Measurements from ENCODE around the gene IQSEC3.
"Not testable (repeated sequence)": the region's sequence is repeated elsewhere in the genome, so short reads cannot be mapped to it uniquely, and the experiment has no call there.

IQSEC3 gene

DNA sequence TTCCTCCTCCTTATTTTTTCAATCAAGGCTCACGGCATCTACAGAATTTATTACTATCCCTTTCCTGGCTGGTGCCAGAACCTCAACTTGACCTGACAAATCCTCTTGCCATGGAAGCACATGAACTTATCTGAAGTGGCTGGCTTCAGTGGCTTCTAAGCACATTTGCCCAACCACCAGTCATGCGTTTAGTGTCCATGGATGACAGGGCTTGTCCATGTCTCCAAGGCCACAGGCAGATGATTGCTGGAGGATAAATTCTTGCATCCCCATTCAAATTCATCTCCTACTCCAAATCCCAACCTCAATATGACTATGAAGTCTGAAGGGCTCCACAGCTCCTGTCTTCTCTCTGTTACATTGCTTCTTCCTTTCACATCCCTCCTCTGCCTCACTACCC lies 4.0 kb downstream of the IQSEC3 start:
- not testable (repeated sequence) for H3K4me1 ChIP-seq (ENCODE audit: insufficient read depth, low read length); H3K4me2 ChIP-seq (ENCODE audit: insufficient read depth, low read length); ATAC-seq (ENCODE audit: insufficient read depth, low read depth); DNase-seq; H3K4me3 ChIP-seq (ENCODE audit: low read depth in 1 of 2, low read length in 2 of 2); H4K20me1 ChIP-seq (ENCODE audit: insufficient read depth, low read length); H3K9ac ChIP-seq (ENCODE audit: low read depth, low read length); H3K27me3 ChIP-seq (ENCODE audit: insufficient read depth, low read length, poor library complexity); H3K79me2 ChIP-seq (ENCODE audit: insufficient read depth, low read length); H2AFZ ChIP-seq (ENCODE audit: low read depth, low read length); H3K27ac ChIP-seq (ENCODE audit: low read length); H3K36me3 ChIP-seq (ENCODE audit: insufficient read depth, low read length); H3K9me3 ChIP-seq (ENCODE audit: insufficient read depth, low read length, severe bottlenecking)

DNA sequence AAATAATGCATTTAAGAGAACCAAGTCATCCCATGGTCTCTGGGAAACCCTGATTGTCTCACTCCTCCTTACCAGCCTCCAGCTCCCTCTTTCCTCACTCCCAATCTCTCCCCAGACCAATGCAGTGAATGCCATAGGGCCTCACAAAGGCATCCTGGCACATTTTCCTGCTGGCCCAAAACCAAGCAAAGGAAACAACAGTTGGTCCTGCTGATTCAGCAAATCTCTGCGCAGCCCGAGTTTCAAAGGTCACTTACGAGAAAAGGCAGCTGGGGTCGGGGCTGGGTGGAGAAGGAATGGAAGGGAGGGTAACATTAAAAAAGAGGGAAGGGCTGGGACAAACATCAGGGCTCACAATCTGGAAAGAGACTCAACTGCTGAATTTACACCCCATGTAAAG lies 5.5 kb downstream of the IQSEC3 start:
- H3K4me1 ChIP-seq (ENCODE audit: insufficient read depth, low read length); H2AFZ ChIP-seq (ENCODE audit: low read depth, low read length); H3K79me2 ChIP-seq (ENCODE audit: insufficient read depth, low read length); ATAC-seq (ENCODE audit: insufficient read depth, low read depth); H3K4me3 ChIP-seq (ENCODE audit: low read depth in 1 of 2, low read length in 2 of 2); H3K4me2 ChIP-seq (ENCODE audit: insufficient read depth, low read length); H3K27ac ChIP-seq (ENCODE audit: low read length); H3K27me3 ChIP-seq (ENCODE audit: insufficient read depth, low read length, poor library complexity); H3K9ac ChIP-seq (ENCODE audit: low read depth, low read length); H3K9me3 ChIP-seq (ENCODE audit: insufficient read depth, low read length, severe bottlenecking); DNase-seq; H4K20me1 ChIP-seq (ENCODE audit: insufficient read depth, low read length); H3K36me3 ChIP-seq (ENCODE audit: insufficient read depth, low read length): not testable (repeated sequence)

DNA sequence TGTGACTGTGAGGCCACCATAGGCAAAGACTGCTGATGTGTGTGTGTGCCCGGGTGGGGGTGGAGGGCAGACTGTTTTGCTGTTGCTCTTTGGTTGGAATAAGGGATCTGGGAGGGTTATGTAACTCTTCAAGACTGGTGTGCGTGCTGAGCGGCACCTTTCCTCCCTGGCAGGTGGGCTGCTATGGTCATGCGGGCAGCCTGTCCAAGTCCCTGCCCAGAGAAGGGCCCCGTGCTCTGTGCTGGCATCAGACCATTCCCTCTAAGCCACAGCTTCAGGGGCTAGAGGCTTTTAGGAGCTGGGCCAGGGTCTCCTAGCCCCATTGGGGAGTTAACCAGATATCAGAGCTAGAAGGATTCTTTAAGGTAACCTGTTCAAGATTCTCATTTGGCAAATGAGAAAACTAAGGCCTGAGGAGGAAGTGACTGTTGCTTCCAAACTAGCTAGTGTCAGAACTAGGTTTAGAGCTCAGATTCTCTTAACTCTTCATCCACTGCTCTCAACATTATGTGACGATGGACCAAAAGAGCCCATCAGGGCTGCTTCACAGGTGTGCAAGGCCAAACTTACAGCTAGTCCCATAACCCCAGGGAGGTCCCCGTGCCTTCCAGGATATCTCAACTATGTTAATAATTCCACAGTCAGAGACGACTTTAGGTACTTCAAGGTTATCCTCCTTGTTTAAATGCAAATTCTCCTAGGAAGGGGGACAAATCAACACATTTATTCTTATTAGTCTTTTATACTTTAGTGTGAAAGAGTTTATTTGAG lies 8.0 kb downstream of the IQSEC3 start:
- not testable (repeated sequence) for H3K4me1 ChIP-seq (ENCODE audit: insufficient read depth, low read length); H3K36me3 ChIP-seq (ENCODE audit: insufficient read depth, low read length); H2AFZ ChIP-seq (ENCODE audit: low read depth, low read length); H3K9me3 ChIP-seq (ENCODE audit: insufficient read depth, low read length, severe bottlenecking); H3K4me3 ChIP-seq (ENCODE audit: low read depth in 1 of 2, low read length in 2 of 2); H3K27ac ChIP-seq (ENCODE audit: low read length); H3K4me2 ChIP-seq (ENCODE audit: insufficient read depth, low read length); DNase-seq; H4K20me1 ChIP-seq (ENCODE audit: insufficient read depth, low read length); H3K27me3 ChIP-seq (ENCODE audit: insufficient read depth, low read length, poor library complexity); ATAC-seq (ENCODE audit: insufficient read depth, low read depth); H3K9ac ChIP-seq (ENCODE audit: low read depth, low read length); H3K79me2 ChIP-seq (ENCODE audit: insufficient read depth, low read length)

DNA sequence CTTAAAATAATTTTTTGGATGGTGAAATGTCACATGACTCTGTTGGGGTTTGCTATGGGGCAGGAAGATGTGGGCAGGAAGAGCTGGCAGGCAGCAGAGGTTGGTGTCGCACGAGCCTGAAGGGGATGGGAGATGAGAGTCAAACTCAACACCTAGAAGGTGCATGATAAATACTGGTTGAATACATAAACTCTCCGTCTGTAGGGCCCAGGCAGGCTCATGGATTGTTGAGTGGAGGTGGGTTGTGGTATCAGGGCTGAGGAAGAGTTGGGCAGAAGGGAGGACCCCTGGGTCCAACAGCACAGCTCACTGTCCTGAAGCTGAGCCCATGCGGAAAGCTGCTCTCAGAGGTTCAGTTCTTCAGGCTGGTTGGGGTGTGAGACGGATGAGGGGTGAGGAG lies 9.0 kb downstream of the IQSEC3 start:
- H3K27me3 ChIP-seq (ENCODE audit: insufficient read depth, low read length, poor library complexity); H4K20me1 ChIP-seq (ENCODE audit: insufficient read depth, low read length); H3K9ac ChIP-seq (ENCODE audit: low read depth, low read length); H3K36me3 ChIP-seq (ENCODE audit: insufficient read depth, low read length); H3K79me2 ChIP-seq (ENCODE audit: insufficient read depth, low read length); H3K27ac ChIP-seq (ENCODE audit: low read length); DNase-seq; H3K4me1 ChIP-seq (ENCODE audit: insufficient read depth, low read length); H3K9me3 ChIP-seq (ENCODE audit: insufficient read depth, low read length, severe bottlenecking); H2AFZ ChIP-seq (ENCODE audit: low read depth, low read length); H3K4me2 ChIP-seq (ENCODE audit: insufficient read depth, low read length); H3K4me3 ChIP-seq (ENCODE audit: low read depth in 1 of 2, low read length in 2 of 2); ATAC-seq (ENCODE audit: insufficient read depth, low read depth): not testable (repeated sequence)

DNA sequence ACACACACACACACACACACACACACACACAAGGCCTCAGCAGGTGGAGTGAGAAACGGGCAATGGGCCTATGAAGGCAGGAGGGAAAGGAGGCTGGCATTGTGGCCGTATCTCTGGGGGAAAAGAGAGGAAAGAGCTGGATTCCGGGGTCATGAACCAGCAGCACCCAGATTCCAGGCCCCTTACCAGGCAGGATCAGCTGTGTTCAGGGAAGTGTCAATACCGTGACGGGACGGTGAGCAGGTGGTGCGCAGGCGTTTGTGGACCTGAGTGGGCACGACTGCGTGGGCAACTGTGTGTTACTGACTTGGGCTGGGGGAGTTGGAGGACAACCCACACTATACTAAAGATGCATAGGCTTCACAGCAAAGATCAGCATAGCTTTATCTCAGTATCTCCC lies 9.5 kb downstream of the IQSEC3 start:
- ATAC-seq (ENCODE audit: insufficient read depth, low read depth); DNase-seq; H3K9ac ChIP-seq (ENCODE audit: low read depth, low read length); H3K9me3 ChIP-seq (ENCODE audit: insufficient read depth, low read length, severe bottlenecking); H3K36me3 ChIP-seq (ENCODE audit: insufficient read depth, low read length); H3K4me1 ChIP-seq (ENCODE audit: insufficient read depth, low read length); H3K79me2 ChIP-seq (ENCODE audit: insufficient read depth, low read length); H3K4me2 ChIP-seq (ENCODE audit: insufficient read depth, low read length); H3K27ac ChIP-seq (ENCODE audit: low read length); H3K4me3 ChIP-seq (ENCODE audit: low read depth in 1 of 2, low read length in 2 of 2); H4K20me1 ChIP-seq (ENCODE audit: insufficient read depth, low read length); H2AFZ ChIP-seq (ENCODE audit: low read depth, low read length); H3K27me3 ChIP-seq (ENCODE audit: insufficient read depth, low read length, poor library complexity): not testable (repeated sequence)

DNA sequence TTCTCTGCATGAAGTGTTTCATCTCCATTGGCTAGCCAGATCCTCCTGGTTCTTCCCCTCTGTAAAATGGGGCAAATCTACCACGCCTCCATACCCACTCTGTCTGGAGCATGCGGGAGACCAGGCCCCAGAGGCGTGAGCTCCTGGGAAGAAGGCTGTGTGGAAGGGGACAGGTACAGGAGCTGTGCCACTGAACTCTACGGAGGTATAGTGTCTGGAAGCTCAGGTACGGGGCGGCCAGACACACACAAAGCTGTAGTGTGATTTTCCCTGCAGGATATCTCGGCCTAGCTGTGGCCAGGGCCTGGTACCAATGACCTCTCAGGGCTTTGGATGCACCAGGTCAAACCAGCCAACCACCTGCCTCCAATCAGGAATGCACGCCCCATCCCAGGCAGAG lies 10.0 kb downstream of the IQSEC3 start:
- H3K4me3 ChIP-seq (ENCODE audit: low read depth in 1 of 2, low read length in 2 of 2); H3K27ac ChIP-seq (ENCODE audit: low read length); H3K4me2 ChIP-seq (ENCODE audit: insufficient read depth, low read length); DNase-seq; H3K4me1 ChIP-seq (ENCODE audit: insufficient read depth, low read length); H3K79me2 ChIP-seq (ENCODE audit: insufficient read depth, low read length); H2AFZ ChIP-seq (ENCODE audit: low read depth, low read length); H3K9me3 ChIP-seq (ENCODE audit: insufficient read depth, low read length, severe bottlenecking); H4K20me1 ChIP-seq (ENCODE audit: insufficient read depth, low read length); H3K27me3 ChIP-seq (ENCODE audit: insufficient read depth, low read length, poor library complexity); ATAC-seq (ENCODE audit: insufficient read depth, low read depth); H3K36me3 ChIP-seq (ENCODE audit: insufficient read depth, low read length); H3K9ac ChIP-seq (ENCODE audit: low read depth, low read length): not testable (repeated sequence)

DNA sequence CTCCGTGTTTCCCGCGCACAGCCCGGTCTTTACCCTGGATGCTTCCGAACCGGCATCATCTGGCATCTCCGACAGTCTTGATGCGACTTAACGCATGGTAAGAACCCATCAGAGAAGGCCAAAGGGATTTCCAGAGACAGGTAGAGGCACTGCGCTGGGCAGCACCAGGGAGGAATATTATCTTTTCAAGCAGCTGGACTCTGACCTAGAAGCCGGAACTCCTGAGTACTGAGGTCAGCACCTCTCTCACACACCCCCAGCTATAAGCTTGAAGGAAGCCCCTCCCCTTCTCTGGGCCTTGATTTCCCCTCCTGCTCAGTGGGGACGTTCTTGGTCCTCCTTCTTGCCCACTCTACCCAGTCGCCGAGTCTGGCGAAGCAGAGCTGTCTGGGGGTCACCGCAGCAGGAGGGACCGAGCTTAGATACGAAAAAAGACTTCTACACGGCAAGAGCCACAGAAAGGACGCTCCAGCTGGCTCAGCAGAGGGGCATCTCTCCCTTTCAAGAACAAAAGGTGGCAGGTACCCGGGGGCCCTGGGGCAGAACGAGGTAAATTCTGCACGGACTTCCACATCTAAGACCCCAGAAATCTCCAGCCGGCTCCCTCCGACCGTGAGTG lies 10.6 kb downstream of the IQSEC3 start:
- not testable (repeated sequence) for DNase-seq; H2AFZ ChIP-seq (ENCODE audit: low read depth, low read length); H3K36me3 ChIP-seq (ENCODE audit: insufficient read depth, low read length); H3K4me3 ChIP-seq (ENCODE audit: low read depth in 1 of 2, low read length in 2 of 2); H3K27ac ChIP-seq (ENCODE audit: low read length); H4K20me1 ChIP-seq (ENCODE audit: insufficient read depth, low read length); H3K79me2 ChIP-seq (ENCODE audit: insufficient read depth, low read length); H3K9me3 ChIP-seq (ENCODE audit: insufficient read depth, low read length, severe bottlenecking); H3K4me1 ChIP-seq (ENCODE audit: insufficient read depth, low read length); ATAC-seq (ENCODE audit: insufficient read depth, low read depth); H3K4me2 ChIP-seq (ENCODE audit: insufficient read depth, low read length); H3K9ac ChIP-seq (ENCODE audit: low read depth, low read length)
- H3K27me3 ChIP-seq (ENCODE audit: insufficient read depth, low read length, poor library complexity) = peaks cover 14% of the 10 kb centered on the region

DNA sequence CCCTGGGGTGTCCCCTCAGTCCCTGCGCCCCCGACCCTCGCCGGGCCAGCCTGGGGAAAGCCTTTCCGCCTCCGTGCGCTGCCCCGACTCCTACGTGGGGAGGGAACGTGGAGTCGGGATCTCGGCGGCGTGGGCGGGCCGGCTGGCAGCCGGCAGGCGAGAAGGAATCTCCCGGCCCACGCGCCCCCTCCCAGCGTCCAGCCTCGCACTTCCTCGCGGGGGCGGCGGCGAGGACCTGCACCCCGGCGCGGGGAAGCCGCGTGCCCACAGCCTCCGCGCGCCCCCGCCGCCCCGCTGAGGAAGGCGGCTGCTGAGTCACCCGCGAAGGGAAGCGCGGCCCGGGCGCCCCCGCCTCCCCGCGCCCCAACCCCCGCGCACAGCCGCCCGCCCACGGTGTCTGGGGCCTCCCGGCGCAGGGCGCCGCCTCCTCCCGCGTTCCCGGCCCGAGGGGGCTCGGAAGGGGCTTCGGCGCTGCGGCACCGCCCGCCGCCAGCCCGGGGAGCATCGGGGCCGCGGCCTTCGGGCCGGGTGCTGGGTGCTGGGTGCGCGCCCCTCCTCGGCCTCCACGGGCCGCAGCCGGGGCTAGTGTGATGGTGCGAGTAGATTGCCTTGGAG lies 11.3 kb downstream of the IQSEC3 start:
- not testable (repeated sequence) for H3K9ac ChIP-seq (ENCODE audit: low read depth, low read length); H3K36me3 ChIP-seq (ENCODE audit: insufficient read depth, low read length); H2AFZ ChIP-seq (ENCODE audit: low read depth, low read length); H3K9me3 ChIP-seq (ENCODE audit: insufficient read depth, low read length, severe bottlenecking); H3K4me3 ChIP-seq (ENCODE audit: low read depth in 1 of 2, low read length in 2 of 2); H4K20me1 ChIP-seq (ENCODE audit: insufficient read depth, low read length); H3K27ac ChIP-seq (ENCODE audit: low read length); H3K4me2 ChIP-seq (ENCODE audit: insufficient read depth, low read length); H3K79me2 ChIP-seq (ENCODE audit: insufficient read depth, low read length); ATAC-seq (ENCODE audit: insufficient read depth, low read depth); DNase-seq; H3K4me1 ChIP-seq (ENCODE audit: insufficient read depth, low read length)
- peaks cover 21% of the 10 kb centered on the region for H3K27me3 ChIP-seq (ENCODE audit: insufficient read depth, low read length, poor library complexity)

All from DND-41 (cell line).